ENCODE measurements around the gene ANO6.
A peak's percentile ranks its signal among the peaks of the same experiment; 100 is the strongest.

The ANO6 gene

GRCh38 chr12:45268672-45269411 lies 52.9 kb downstream of the ANO6 start:
- DNase-seq = peak; percentile 67
- in situ Hi-C loops (cut with HindIII; ENCODE audit: low pct_ligation_motif_present, low pct_unique_long_range_greater_than_20kb, low sequenced_read_pairs) = no loop called here

DNA sequence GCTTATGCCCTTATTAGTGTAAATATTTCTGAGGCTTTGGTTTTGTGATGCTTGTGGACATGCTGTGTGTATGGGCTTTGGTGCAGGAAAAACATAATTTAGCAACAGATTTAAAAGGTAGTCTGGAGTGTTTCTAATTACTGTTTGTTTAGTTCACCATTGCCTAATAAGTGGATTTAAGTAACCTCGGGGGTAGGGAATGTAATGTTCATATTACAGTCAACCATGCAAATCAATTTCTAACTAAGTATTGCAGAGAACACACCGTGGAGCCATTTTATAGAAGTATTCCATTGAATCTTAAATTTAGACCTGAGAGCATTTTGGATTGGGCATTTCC lies 53.5 kb downstream of the ANO6 start:
- DNase-seq = no peak
- in situ Hi-C loops (cut with HindIII; ENCODE audit: low pct_ligation_motif_present, low pct_unique_long_range_greater_than_20kb, low sequenced_read_pairs) = no loop called here

GRCh38 chr12:45270951-45271350 lies 55.1 kb downstream of the ANO6 start:
- in situ Hi-C loops (cut with HindIII; ENCODE audit: low pct_ligation_motif_present, low pct_unique_long_range_greater_than_20kb, low sequenced_read_pairs) = no loop called here
- no peak for DNase-seq

GRCh38 chr12:45273717-45274271 lies 57.9 kb downstream of the ANO6 start:
- peak; percentile 97 for DNase-seq
- in situ Hi-C loops (cut with HindIII; ENCODE audit: low pct_ligation_motif_present, low pct_unique_long_range_greater_than_20kb, low sequenced_read_pairs) = no loop called here

DNA sequence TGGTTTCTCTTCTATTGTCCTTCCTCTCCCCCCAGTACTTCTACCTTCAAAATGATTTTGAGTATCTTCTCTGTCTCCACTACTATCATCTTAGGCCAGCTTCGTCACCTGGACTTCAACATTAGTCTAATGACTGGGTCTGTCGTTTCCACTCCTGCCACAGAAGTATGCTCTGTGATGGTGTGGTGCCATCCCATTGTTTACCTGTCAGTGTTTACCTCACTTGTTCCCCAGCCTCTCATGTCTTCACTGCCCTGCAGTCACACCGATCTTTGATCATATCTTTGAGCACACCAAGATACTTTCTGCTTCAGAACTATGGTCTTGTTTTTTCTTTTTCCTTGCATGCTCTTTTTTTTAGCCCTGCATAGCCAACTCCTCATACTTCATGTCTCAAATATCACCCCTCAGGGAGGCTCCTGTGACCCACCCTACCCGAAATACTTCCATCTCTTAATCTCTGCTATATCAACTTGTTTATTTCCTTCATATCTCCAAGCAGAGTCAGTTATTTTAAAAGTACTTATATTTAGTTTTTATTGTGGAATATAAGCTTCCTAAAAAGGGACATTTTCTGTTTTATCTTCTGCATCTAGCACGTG lies 60.4 kb downstream of the ANO6 start:
- in situ Hi-C loops (cut with HindIII; ENCODE audit: low pct_ligation_motif_present, low pct_unique_long_range_greater_than_20kb, low sequenced_read_pairs) = no loop called here
- no peak for DNase-seq

GRCh38 chr12:45278447-45278846 lies 62.6 kb downstream of the ANO6 start:
- no peak for DNase-seq
- in situ Hi-C loops (cut with HindIII; ENCODE audit: low pct_ligation_motif_present, low pct_unique_long_range_greater_than_20kb, low sequenced_read_pairs) = no loop called here

- in situ Hi-C loops (cut with HindIII; ENCODE audit: low pct_ligation_motif_present, low pct_unique_long_range_greater_than_20kb, low sequenced_read_pairs) = no loop called here
These were observed 64.3 kb downstream of the ANO6 start for GRCh38 chr12:45279931-45280830.

GRCh38 chr12:45281994-45282393 lies 66.1 kb downstream of the ANO6 start:
- in situ Hi-C loops (cut with HindIII; ENCODE audit: low pct_ligation_motif_present, low pct_unique_long_range_greater_than_20kb, low sequenced_read_pairs) = no loop called here
- DNase-seq = no peak

More at GRCh38 chr12:45279931-45280830, 64.3 kb downstream of the ANO6 start:
- no peak for DNase-seq

GRCh38 chr12:45282411-45282810 lies 66.5 kb downstream of the ANO6 start:
- DNase-seq = no peak
- in situ Hi-C loops (cut with HindIII; ENCODE audit: low pct_ligation_motif_present, low pct_unique_long_range_greater_than_20kb, low sequenced_read_pairs) = no loop called here

DNA sequence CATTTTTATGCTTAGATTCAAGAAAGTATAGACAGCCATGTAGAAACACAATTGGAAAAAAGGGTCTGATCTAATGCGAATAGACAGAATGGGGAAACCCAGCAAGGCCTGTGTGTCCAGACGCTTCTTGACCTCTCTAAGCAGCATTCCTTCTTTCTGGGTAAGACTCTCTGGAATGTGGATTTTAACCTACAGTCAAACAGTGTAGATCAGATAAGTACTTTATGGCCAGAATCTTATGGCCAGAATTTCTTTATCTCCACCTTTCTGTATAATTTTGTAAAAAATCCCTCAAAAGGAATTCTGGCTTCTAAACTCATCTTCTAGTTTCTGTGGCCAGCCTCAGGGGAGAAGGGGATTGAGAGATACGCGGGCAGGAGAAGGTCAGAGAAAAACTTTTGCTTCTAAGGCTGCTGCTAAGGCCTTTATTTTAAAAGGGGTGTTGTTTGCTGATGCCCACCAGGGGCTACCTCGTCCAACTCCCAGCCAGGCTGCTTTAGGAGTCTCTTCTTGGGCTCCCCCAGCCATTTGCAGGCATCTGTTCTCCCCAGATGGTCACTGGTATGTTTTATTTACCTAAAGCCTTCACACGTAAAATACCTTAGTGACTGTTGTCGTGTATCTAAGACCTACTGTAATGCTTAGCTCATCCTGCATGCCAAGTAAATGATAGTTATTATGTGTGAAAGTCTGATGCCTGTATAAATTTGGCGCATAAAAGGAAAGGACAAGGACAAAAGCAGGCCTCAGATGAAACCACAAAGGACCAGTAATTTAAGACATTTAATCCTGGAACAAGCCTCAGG lies 68.4 kb downstream of the ANO6 start:
- in situ Hi-C loops (cut with HindIII; ENCODE audit: low pct_ligation_motif_present, low pct_unique_long_range_greater_than_20kb, low sequenced_read_pairs) = no loop called here
- peak; percentile 82 for DNase-seq

GRCh38 chr12:45285717-45286116 lies 69.8 kb downstream of the ANO6 start:
- in situ Hi-C loops (cut with HindIII; ENCODE audit: low pct_ligation_motif_present, low pct_unique_long_range_greater_than_20kb, low sequenced_read_pairs) = no loop called here
- peak; percentile 15 for DNase-seq

- DNase-seq = no peak
- in situ Hi-C loops (cut with HindIII; ENCODE audit: low pct_ligation_motif_present, low pct_unique_long_range_greater_than_20kb, low sequenced_read_pairs) = no loop called here
These were observed 70.7 kb downstream of the ANO6 start for GRCh38 chr12:45286621-45287020.

- in situ Hi-C loops (cut with HindIII; ENCODE audit: low pct_ligation_motif_present, low pct_unique_long_range_greater_than_20kb, low sequenced_read_pairs) = no loop called here
- no peak for DNase-seq
These were observed 73.6 kb downstream of the ANO6 start for GRCh38 chr12:45289245-45290215.

GRCh38 chr12:45290216-45290605 lies 74.3 kb downstream of the ANO6 start:
- no peak for DNase-seq

GRCh38 chr12:45291518-45291917 lies 75.6 kb downstream of the ANO6 start:
- in situ Hi-C loops (cut with HindIII; ENCODE audit: low pct_ligation_motif_present, low pct_unique_long_range_greater_than_20kb, low sequenced_read_pairs) = no loop called here
- no peak for DNase-seq

More at GRCh38 chr12:45290216-45290605, 74.3 kb downstream of the ANO6 start:
- in situ Hi-C loops (cut with HindIII; ENCODE audit: low pct_ligation_motif_present, low pct_unique_long_range_greater_than_20kb, low sequenced_read_pairs) = no loop called here

- in situ Hi-C loops (cut with HindIII; ENCODE audit: low pct_ligation_motif_present, low pct_unique_long_range_greater_than_20kb, low sequenced_read_pairs) = no loop called here
- DNase-seq = no peak
These were observed 76.7 kb downstream of the ANO6 start for GRCh38 chr12:45292486-45293195.

GRCh38 chr12:45294906-45295305 lies 79.0 kb downstream of the ANO6 start:
- no peak for DNase-seq
- in situ Hi-C loops (cut with HindIII; ENCODE audit: low pct_ligation_motif_present, low pct_unique_long_range_greater_than_20kb, low sequenced_read_pairs) = no loop called here
